22Rv1 (cell line): ENCODE data around the gene GARIN5B.

ENCODE experiments used
- ZFX ChIP-seq: fragments of 450-650 bp; IDR thresholded peaks from 2 replicates; pipeline ENCODE4 v1.6.1; 2017; ENCODE audit warnings: antibody characterized with exemption, borderline replicate concordance
- TF ChIP-seq, protein P1 (sequence below): fragments of 450-650 bp; IDR thresholded peaks from 2 replicates; pipeline ENCODE4 v1.5.1; 2017; ENCODE audit warnings: mild to moderate bottlenecking

DNA sequence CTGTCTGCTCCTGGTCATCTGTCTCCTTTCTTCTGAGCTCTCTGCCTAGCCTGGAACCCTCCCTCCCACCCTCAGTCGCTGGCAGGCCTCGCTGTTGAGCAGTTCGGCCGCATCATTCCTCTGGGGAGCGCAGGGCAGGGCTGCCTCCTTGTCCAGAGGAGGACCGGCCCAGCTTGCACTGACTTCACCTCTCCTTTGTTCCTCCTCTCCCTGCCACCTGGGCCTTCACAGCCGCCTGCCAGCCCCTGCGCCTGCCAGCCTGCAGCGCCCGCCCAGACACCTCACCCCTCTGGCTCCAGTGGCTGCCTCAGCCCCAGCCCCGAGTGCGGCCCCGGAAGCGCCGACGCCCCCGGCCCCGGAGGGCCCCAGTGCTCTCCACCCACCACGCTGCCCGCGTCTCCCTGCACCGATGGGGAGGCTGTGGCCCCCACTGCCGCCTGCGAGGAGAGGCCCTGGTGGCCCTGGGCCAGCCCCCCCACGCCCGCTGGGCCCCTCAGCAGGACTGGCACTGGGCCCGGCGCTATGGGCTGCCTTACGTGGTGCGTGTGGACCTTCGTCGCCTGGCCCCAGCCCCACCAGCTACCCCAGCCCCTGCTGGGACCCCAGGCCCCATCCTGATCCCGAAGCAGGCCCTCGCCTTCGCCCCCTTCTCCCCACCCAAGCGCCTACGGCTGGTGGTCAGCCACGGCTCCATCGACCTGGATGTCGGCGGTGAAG, 16.2 kb downstream of the GARIN5B start:
- TF ChIP-seq, protein P1, sequence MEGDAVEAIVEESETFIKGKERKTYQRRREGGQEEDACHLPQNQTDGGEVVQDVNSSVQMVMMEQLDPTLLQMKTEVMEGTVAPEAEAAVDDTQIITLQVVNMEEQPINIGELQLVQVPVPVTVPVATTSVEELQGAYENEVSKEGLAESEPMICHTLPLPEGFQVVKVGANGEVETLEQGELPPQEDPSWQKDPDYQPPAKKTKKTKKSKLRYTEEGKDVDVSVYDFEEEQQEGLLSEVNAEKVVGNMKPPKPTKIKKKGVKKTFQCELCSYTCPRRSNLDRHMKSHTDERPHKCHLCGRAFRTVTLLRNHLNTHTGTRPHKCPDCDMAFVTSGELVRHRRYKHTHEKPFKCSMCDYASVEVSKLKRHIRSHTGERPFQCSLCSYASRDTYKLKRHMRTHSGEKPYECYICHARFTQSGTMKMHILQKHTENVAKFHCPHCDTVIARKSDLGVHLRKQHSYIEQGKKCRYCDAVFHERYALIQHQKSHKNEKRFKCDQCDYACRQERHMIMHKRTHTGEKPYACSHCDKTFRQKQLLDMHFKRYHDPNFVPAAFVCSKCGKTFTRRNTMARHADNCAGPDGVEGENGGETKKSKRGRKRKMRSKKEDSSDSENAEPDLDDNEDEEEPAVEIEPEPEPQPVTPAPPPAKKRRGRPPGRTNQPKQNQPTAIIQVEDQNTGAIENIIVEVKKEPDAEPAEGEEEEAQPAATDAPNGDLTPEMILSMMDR: no peak
- TF ChIP-seq ZFX: no peak
